ENCODE measurements around the gene RASGRF2.

RASGRF2 gene

GRCh38 chr5:81216152-81216551, 256.0 kb downstream of the RASGRF2 start:
- DNase-seq (ENCODE audit: low read depth, low spot score) = no peak
- no peak overlapping the region for H3K4me3 ChIP-seq (ENCODE audit: low read depth, low read length)
- no peak for TF ChIP-seq CTCF (IDR thresholded peaks at IDR 0.05; ENCODE audit: insufficient read depth, low read length, missing control alignments)
- ChIA-PET POLR2A (no interaction called here), CTCF (interaction anchor here (0.7 to 1.0 kb wide), 2 partner anchors 21 to 529 kb away, joined by 3 to 5 read pairs; no protein-coding TSS in a partner anchor)

GRCh38 chr5:81219389-81219788, 259.2 kb downstream of the RASGRF2 start:
- ChIA-PET CTCF (no interaction called here), POLR2A (no interaction called here)
- DNase-seq (ENCODE audit: low read depth, low spot score) = no peak
- no peak for TF ChIP-seq CTCF (IDR thresholded peaks at IDR 0.05; ENCODE audit: insufficient read depth, low read length, missing control alignments)
- no peak overlapping the region for H3K4me3 ChIP-seq (ENCODE audit: low read depth, low read length)

- ChIA-PET CTCF (interaction anchor here (1.5 kb wide), 1 partner anchor 27 kb away, joined by 5 read pairs; no protein-coding TSS in a partner anchor), POLR2A (no interaction called here)
- no peak for TF ChIP-seq CTCF (IDR thresholded peaks at IDR 0.05; ENCODE audit: insufficient read depth, low read length, missing control alignments)
- H3K4me3 ChIP-seq (ENCODE audit: low read depth, low read length) = no peak overlapping the region
- no peak for DNase-seq (ENCODE audit: low read depth, low spot score)
Observed at GRCh38 chr5:81222285-81222684, 262.1 kb downstream of the RASGRF2 start.

- no peak for DNase-seq (ENCODE audit: low read depth, low spot score)
- ChIA-PET POLR2A (no interaction called here), CTCF (interaction anchor here (1.6 kb wide), 1 partner anchor 12 kb away, joined by 3 read pairs; no protein-coding TSS in a partner anchor)
- no peak for TF ChIP-seq CTCF (IDR thresholded peaks at IDR 0.05; ENCODE audit: insufficient read depth, low read length, missing control alignments)
- no peak overlapping the region for H3K4me3 ChIP-seq (ENCODE audit: low read depth, low read length)
Observed at GRCh38 chr5:81225463-81225862, 265.3 kb downstream of the RASGRF2 start.

- no peak overlapping the region for H3K4me3 ChIP-seq (ENCODE audit: low read depth, low read length)
- TF ChIP-seq CTCF (IDR thresholded peaks at IDR 0.05; ENCODE audit: insufficient read depth, low read length, missing control alignments) = no peak
- POLR2A ChIA-PET = no interaction called here
- CTCF ChIA-PET = interaction anchor here (1.6 kb wide), 1 partner anchor 11 kb away, joined by 3 read pairs; no protein-coding TSS in a partner anchor
- no peak for DNase-seq (ENCODE audit: low read depth, low spot score)
Observed at GRCh38 chr5:81226286-81226685, 266.1 kb downstream of the RASGRF2 start.

GRCh38 chr5:81226949-81227348, 266.8 kb downstream of the RASGRF2 start:
- no peak for TF ChIP-seq CTCF (IDR thresholded peaks at IDR 0.05; ENCODE audit: insufficient read depth, low read length, missing control alignments)
- ChIA-PET POLR2A (no interaction called here), CTCF (interaction anchor here (1.6 kb wide), 1 partner anchor 10 kb away, joined by 3 read pairs; no protein-coding TSS in a partner anchor)
- no peak overlapping the region for H3K4me3 ChIP-seq (ENCODE audit: low read depth, low read length)
- DNase-seq (ENCODE audit: low read depth, low spot score) = no peak

Measured in AG04449 (cell line).